ENCODE measurements around the gene SIK3. TPM values are rescaled to one million over a fixed set of nuclear protein-coding genes. Genes with fewer than 3 reads are reported as not detected.

The SIK3 gene
- total RNA-seq, 2 experiments from 2014 or later, result 37.5 to 39.6 TPM

DNA sequence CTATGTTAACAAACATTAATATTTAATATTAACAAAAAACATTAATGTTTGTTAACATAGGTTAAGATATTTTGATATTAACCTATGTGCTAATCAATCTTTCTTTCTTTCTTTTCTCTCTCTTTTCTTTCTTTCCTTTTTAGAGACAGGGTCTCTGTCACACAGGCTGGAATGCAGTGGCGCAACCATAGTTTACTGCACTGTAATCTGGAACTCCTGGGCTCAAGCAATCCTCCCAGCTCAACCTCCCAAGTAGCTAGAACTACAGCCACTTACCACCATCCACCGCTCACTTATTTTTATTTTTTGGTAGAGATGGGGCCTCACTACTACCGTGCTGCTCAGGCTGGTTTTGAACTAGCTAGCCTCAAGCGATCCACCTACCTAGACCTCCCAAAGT lies 13.2 kb downstream of the SIK3 start:
- Mint-ChIP-seq H3K36me3 (ENCODE audit: low read depth) (peaks cover 14% of the 10 kb centered on the region), H3K27ac (no peak overlapping the region), H3K9me3 (peaks cover 3% of the 10 kb centered on the region), H3K27me3 (no peaks in the 10 kb centered on the region), H3K4me1 (peaks cover 24% of the 10 kb centered on the region), H3K4me3 (no peak overlapping the region)
- CTCF ChIA-PET, result no interaction called here
- POLR2A ChIA-PET, result no interaction called here
- DNase-seq, result no peak

DNA sequence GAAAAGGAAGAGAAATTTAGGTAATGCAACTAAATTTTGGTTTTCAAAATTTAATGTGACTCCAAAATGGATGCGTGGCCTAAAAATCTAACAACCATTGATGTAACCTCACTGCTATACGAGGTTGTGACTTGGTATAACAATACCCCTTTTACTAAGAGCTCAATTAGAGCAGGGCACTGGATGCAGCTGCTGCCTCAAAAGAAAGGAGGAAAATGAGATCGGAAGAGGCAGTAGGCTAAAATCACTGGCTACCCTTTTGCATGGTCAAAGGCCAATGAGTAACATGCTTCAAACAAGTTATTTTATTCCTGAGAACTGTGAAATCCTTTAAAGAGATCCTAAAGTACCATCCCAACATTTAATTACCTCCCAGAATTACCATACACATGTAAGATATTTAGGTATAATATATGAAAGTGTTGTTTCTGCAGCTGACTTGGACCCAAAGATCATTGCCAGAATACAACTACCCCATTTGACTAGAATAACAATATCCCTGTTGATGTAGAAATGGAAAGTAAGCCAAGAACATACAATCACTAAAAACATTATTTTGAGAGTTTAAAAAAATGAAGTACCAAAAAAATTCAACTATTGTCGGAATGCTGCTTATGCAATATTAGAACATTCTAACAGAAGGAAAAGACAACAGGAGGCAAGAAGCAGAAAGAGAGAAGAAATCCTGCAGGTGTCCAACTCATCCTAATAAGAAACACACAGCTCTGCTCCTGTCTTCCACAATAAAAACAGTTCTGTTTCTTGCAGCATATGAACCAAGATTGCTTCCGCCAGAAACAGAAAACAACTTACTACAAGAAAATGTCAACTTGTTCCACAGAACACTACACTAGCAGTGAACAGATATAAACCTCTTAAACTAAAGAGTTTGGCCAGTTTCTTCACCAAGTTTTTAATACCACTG lies 15.0 kb downstream of the SIK3 start:
- Mint-ChIP-seq H3K36me3 (ENCODE audit: low read depth) (peaks cover 10% of the 10 kb centered on the region), H3K4me3 (no peak overlapping the region), H3K27me3 (no peaks in the 10 kb centered on the region), H3K9me3 (peaks cover 3% of the 10 kb centered on the region), H3K27ac (no peak overlapping the region), H3K4me1 (peaks cover 24% of the 10 kb centered on the region)
- POLR2A ChIA-PET, result no interaction called here
- no peak for DNase-seq
- CTCF ChIA-PET, result interaction anchor here (0.8 to 1.1 kb wide), 4 partner anchors 11 to 19 kb away, joined by 3 read pairs; no protein-coding TSS in a partner anchor

DNA sequence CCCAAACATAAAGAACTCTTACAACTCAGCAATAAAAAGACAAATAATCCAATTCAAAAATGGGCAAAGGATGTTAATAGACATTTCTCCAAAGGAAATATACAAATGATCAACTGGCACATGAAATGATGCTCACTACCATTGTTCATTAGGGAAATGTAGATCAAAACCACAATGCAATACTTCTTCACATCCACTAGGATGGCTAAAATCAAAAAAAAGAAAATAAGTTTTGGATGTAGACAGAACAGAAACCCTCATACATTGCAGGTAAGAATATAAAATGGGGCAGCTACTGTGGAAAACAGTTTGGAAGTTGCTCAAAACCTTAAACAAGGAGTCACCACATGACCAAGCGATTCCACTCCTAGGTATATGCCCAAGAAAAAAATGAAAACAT lies 16.3 kb downstream of the SIK3 start:
- H3K27ac Mint-ChIP-seq, result no peak overlapping the region
- H3K4me3 Mint-ChIP-seq, result no peak overlapping the region
- peaks cover 11% of the 10 kb centered on the region for H3K36me3 Mint-ChIP-seq (ENCODE audit: low read depth)
- peaks cover 3% of the 10 kb centered on the region for H3K9me3 Mint-ChIP-seq
- no peaks in the 10 kb centered on the region for H3K27me3 Mint-ChIP-seq
- POLR2A ChIA-PET, result no interaction called here
- peaks cover 29% of the 10 kb centered on the region for H3K4me1 Mint-ChIP-seq
- DNase-seq, result no peak
- CTCF ChIA-PET, result interaction anchor here (1.1 kb wide), 1 partner anchor 18 kb away, joined by 3 read pairs; no protein-coding TSS in a partner anchor

DNA sequence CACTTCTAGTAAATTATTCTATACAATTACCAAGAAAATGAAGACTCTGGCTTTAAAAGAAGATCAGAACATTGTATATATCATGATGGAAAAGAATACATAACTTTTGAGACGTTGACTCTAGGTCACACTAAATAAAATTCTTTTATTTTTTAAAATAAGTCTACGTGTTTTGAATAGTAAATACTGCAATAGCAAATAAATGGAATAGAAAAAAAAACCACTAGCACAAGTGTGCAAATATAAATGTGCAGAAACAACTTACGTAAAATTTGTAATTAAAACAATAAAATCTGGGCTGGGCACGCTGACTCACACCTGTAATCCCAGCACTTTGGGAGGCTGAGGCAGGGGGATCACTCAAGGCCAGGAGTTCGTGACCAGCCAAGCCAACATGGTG lies 17.9 kb downstream of the SIK3 start:
- CTCF ChIA-PET, result no interaction called here
- Mint-ChIP-seq H3K9me3 (peaks cover 3% of the 10 kb centered on the region), H3K27me3 (no peaks in the 10 kb centered on the region), H3K4me1 (peaks cover 29% of the 10 kb centered on the region), H3K27ac (no peak overlapping the region), H3K36me3 (ENCODE audit: low read depth) (peaks cover 13% of the 10 kb centered on the region), H3K4me3 (no peak overlapping the region)
- DNase-seq, result no peak
- POLR2A ChIA-PET, result no interaction called here

DNA sequence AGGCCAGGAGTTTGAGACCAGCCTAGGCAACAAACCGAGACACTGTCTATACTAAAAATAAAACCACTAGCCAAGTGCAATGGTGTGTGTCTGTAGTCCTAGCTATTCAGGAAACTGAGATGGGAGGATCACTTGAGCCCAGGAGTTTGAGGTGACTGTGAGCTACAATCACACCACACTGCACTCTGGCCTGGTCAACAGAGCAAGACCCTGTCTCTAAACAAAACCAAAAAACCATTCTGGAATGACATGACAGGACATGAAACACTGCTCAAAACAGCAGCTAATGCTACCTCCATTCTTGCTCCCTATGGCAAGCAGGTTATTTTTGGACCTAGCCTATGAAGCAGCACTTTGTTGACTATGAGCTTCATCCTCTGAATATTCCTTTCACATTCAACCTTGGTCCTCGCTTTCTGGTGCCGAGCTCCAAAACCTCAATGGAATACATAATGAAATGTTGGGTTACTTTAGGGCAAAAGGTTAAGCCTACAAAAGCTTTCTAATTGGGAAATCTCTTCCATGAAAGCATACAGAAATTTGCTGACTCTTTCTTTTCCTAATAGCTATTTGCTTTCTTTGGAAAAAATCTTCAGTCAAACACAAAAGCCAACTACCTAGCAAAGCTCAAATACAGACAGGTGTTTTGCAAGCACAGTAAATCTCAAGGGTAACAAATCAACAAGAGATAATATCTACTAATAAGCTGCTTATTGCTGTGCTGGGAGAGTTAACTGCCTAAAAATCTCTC lies 21.1 kb downstream of the SIK3 start:
- POLR2A ChIA-PET, result interaction anchor here (0.7 kb wide), 2 partner anchors 81 to 263 kb away, joined by 3 read pairs; no protein-coding TSS in a partner anchor

DNA sequence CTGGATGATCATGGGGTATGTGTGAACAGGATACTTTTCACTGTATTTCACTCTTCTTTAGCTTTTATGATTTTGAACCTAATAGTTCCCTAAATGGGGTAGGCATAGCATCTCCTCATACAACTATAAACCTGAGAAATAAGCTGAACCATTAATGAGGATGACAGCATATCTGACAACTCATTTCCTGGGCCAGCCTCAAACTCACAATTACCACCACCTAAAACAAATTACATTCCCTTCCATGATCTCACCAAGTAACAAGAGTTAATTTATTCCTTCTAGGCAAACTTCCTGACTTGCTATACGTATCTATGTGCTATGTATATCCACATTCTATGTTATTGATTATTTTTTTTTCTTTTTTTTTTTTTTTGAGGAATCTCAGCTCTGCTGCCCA lies 23.0 kb downstream of the SIK3 start:
- POLR2A ChIA-PET, result no interaction called here
- DNase-seq, result no peak
- H3K4me3 Mint-ChIP-seq, result no peak overlapping the region
- no peaks in the 10 kb centered on the region for H3K9me3 Mint-ChIP-seq
- CTCF ChIA-PET, result interaction anchor here (0.7 kb wide), 1 partner anchor 829 kb away, joined by 3 read pairs; no protein-coding TSS in a partner anchor
- H3K4me1 Mint-ChIP-seq, result peaks cover 47% of the 10 kb centered on the region
- peaks cover 9% of the 10 kb centered on the region for H3K36me3 Mint-ChIP-seq (ENCODE audit: low read depth)
- H3K27ac Mint-ChIP-seq, result no peak overlapping the region
- no peaks in the 10 kb centered on the region for H3K27me3 Mint-ChIP-seq

More for the DNA sequence above, 21.1 kb downstream of the SIK3 start:
- Mint-ChIP-seq H3K4me3 (no peak overlapping the region), H3K4me1 (peaks cover 48% of the 10 kb centered on the region), H3K9me3 (peaks cover 3% of the 10 kb centered on the region), H3K36me3 (ENCODE audit: low read depth) (peaks cover 11% of the 10 kb centered on the region), H3K27me3 (no peaks in the 10 kb centered on the region), H3K27ac (no peak overlapping the region)
- DNase-seq, result no peak
- CTCF ChIA-PET, result interaction anchor here (0.7 to 1.6 kb wide), 8 partner anchors 10 to 241 kb away, joined by 3 to 4 read pairs (median 3); partner anchors contain the start of gene PCSK7

DNA sequence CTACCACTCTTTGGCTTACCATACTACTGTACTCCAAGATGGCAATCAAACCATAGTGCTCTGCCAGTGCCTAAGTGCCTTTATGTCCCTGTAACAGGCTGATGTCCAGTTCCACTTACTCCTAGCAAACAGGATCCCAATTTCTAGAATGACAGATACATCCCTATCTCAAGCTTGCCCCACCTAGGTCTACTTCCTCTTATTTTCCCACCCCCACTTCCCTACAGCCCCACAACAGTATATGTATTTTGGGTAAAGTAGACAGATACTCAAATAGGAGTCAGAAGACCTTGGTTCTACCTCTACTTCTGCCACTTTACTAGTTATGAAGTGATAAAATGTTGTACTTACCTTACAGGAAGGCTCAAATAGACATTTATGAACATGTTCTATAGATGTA lies 24.1 kb downstream of the SIK3 start:
- no peak overlapping the region for H3K4me3 Mint-ChIP-seq
- peaks cover 7% of the 10 kb centered on the region for H3K36me3 Mint-ChIP-seq (ENCODE audit: low read depth)
- POLR2A ChIA-PET, result no interaction called here

DNA sequence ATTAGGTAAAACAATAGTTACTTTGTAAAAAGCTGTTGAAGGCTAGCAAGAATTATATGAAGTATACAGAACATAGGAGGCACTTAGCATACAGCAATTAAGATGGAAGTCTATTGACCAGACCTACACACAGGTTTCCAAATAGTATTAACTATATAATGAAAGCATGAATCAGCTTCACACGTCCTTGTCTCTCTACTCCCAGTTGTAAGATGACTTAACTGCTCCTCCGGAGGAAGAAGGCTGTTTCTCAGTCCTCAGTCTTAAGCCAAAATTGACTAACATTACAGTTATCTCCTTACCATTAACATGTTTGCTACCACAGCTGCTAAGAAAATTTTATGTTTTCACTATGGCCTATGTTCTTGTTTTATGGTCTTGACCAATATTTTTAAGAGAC lies 24.7 kb downstream of the SIK3 start:
- Mint-ChIP-seq H3K27me3 (no peaks in the 10 kb centered on the region), H3K36me3 (ENCODE audit: low read depth) (peaks cover 7% of the 10 kb centered on the region), H3K4me3 (no peak overlapping the region), H3K9me3 (no peaks in the 10 kb centered on the region), H3K27ac (no peak overlapping the region), H3K4me1 (peaks cover 41% of the 10 kb centered on the region)
- ChIA-PET CTCF (interaction anchor here (0.5 to 1.5 kb wide), 4 partner anchors 9 to 493 kb away, joined by 3 to 5 read pairs (median 3); no protein-coding TSS in a partner anchor), POLR2A (interaction anchor here (0.6 to 0.9 kb wide), 2 partner anchors 16 to 220 kb away, joined by 3 to 6 read pairs; no protein-coding TSS in a partner anchor)
- no peak for DNase-seq

More for the DNA sequence above, 24.1 kb downstream of the SIK3 start:
- no peaks in the 10 kb centered on the region for H3K9me3 Mint-ChIP-seq
- no peak for DNase-seq
- no peak overlapping the region for H3K27ac Mint-ChIP-seq
- peaks cover 45% of the 10 kb centered on the region for H3K4me1 Mint-ChIP-seq
- CTCF ChIA-PET, result interaction anchor here (0.6 to 1.5 kb wide), 3 partner anchors 10 to 492 kb away, joined by 3 to 5 read pairs (median 3); no protein-coding TSS in a partner anchor
- H3K27me3 Mint-ChIP-seq, result no peaks in the 10 kb centered on the region

DNA sequence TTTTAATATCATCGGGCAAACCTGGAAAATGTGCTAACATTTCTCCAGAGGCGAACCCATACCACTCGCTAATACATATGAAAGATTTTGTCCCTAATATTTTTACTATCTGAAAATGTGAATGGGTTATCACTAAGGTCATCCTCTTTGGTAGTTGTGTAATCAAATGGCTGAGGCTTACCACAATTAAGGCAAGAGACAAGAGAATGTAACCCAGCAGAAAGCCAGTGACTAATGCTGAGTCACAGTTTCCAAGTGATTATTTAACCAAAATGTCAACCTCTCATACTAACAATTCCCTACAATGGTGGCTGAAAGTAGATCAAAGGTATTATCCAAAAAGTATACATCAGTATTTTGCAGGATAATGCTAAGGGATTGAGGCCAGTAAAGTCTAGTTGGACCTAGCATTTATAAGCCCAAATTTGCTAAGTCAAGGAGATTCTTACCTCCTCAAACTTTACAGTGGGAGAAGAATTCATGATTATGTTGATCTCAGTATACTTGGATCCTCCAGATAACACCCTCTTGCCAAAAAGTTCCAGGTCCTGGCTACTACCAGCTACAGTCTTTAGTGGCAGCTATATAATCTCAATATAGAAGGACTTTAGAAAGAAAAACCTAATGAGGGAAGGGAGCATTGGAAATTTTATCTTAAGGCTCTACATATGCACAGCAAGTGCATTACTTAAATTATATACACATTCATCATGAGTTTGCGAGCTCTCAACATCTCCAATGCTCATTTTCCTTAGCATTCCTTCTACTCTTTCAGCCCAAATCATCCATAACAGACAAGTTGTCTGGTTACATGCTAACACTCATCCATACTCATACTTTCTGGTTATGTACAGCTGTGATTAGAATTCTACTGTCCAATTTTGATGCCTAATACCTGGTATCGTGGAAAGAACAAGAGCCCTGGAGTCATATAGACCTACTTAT lies 25.4 kb downstream of the SIK3 start:
- POLR2A ChIA-PET, result interaction anchor here (0.6 to 0.9 kb wide), 2 partner anchors 17 to 219 kb away, joined by 3 to 6 read pairs; no protein-coding TSS in a partner anchor
- Mint-ChIP-seq H3K4me3 (no peak overlapping the region), H3K27ac (no peak overlapping the region), H3K4me1 (peaks cover 37% of the 10 kb centered on the region), H3K27me3 (no peaks in the 10 kb centered on the region), H3K9me3 (no peaks in the 10 kb centered on the region), H3K36me3 (ENCODE audit: low read depth) (peaks cover 5% of the 10 kb centered on the region)
- no peak for DNase-seq
- CTCF ChIA-PET, result interaction anchor here (0.5 to 1.5 kb wide), 5 partner anchors 8 to 46 kb away, joined by 3 to 5 read pairs (median 3); no protein-coding TSS in a partner anchor

DNA sequence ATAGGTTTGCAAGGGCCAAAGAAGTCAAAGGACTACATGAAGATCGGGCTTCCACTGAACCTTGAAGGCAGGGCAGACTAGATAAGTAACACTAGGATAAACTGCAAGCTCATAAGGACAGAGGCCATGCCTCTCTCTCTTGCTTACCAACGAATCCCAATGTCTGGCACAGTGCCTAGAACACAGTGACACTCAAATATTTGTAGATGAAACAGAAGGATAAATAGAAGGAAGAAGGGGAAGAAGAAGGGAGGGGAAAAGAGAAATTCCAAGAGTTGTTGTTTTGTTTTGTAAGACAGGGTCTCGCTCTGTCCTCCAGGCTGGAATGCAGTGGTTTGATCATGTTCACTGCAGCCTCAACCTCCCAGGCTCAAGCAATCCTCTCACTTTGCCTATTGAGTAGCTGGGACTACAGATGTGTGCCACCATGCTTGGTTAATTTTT lies 26.9 kb downstream of the SIK3 start:
- CTCF ChIA-PET, result interaction anchor here (0.7 to 1.4 kb wide), 3 partner anchors 11 to 236 kb away, joined by 3 to 4 read pairs (median 4); no protein-coding TSS in a partner anchor

DNA sequence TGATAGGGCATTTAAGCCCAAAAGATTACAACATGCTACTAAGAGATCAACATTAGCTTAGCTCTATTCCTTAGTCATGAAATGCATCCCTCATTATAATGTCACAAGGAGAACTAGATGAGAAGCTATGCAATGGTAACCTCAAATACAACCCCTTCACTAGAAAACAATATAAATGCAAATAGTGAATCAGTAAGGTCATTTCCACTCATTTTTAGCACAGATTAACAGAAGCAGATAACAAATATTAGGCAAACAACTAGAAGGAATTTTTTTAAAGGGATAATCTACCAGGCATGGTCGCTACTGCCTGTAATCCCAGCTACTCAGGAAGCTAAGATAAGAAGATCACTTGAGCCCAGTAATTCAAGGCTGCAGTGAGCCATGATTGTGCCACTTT lies 28.2 kb downstream of the SIK3 start:
- H3K27me3 Mint-ChIP-seq, result no peaks in the 10 kb centered on the region
- DNase-seq, result no peak
- H3K36me3 Mint-ChIP-seq (ENCODE audit: low read depth), result peaks cover 6% of the 10 kb centered on the region
- POLR2A ChIA-PET, result no interaction called here
- CTCF ChIA-PET, result interaction anchor here (1.4 kb wide), 1 partner anchor 234 kb away, joined by 4 read pairs; no protein-coding TSS in a partner anchor
- H3K4me1 Mint-ChIP-seq, result peaks cover 29% of the 10 kb centered on the region
- no peak overlapping the region for H3K27ac Mint-ChIP-seq
- H3K9me3 Mint-ChIP-seq, result no peaks in the 10 kb centered on the region
- no peak overlapping the region for H3K4me3 Mint-ChIP-seq

More for the DNA sequence above, 26.9 kb downstream of the SIK3 start:
- Mint-ChIP-seq H3K4me3 (no peak overlapping the region), H3K27me3 (no peaks in the 10 kb centered on the region), H3K36me3 (ENCODE audit: low read depth) (peaks cover 9% of the 10 kb centered on the region), H3K27ac (no peak overlapping the region), H3K4me1 (peaks cover 34% of the 10 kb centered on the region), H3K9me3 (no peaks in the 10 kb centered on the region)
- no peak for DNase-seq
- POLR2A ChIA-PET, result no interaction called here
